HepG2 (cell line): ENCODE measurements around the gene TRPC1. TPM values are rescaled to one million over a fixed set of nuclear protein-coding genes. Genes with fewer than 3 reads are reported as not detected.

Experiments used
- ATAC-seq: fragments of 200-7000 bp; cut with Tn5 transposase; 3 replicates; pipeline ENCODE4 v1.9.1; 2020; ENCODE audit warnings: mild to moderate bottlenecking, moderate library complexity
- BruUV-seq: library from RNA; stranded (reverse); fragments of 400-500 nt; replicated peaks from 2 replicates; lab custom pipeline; 2021; lab: Mats Ljungman, UMichigan
- CTCF ChIA-PET: fragments of 300-600 bp; formaldehyde crosslinking; extraction: SDS; loops from one replicate; lab custom pipeline; 2021; ENCODE audit warnings: low total read pairs, inconsistent platforms, low intra/inter-chr PET ratio; lab: Yijun Ruan, JAX
- POLR2A ChIA-PET: fragments of 350-600 bp; sonication (Branson Sonifier 250); formaldehyde crosslinking; loops from one replicate; lab custom pipeline; 2020; ENCODE audit warnings: antibody characterized with exemption, inconsistent platforms; lab: Yijun Ruan, JAX
- DNase-seq: peaks from one replicate; pipeline ENCODE4 v3.0.0-alpha.2; 2015; ENCODE audit warnings: low spot score
- FAIRE-seq: peaks from 3 replicates; lab custom pipeline; 2011; peaks lifted over from hg19 to GRCh38; lab: Jason Lieb, UNC
- H2AFZ ChIP-seq: one replicate; pipeline ENCODE4 v1.6.1; 2011; ENCODE audit warnings: low read length, inconsistent platforms
- H3K27ac ChIP-seq: fragments of 300-600 bp; 3 replicates; pipeline ENCODE4 v1.8.0; 2011; ENCODE audit warnings: mixed run types, mild to moderate bottlenecking, mixed read lengths, low read length, inconsistent platforms; ENCODE audit not compliant: insufficient read depth; ENCODE audit errors: extremely low read length
- H3K27me3 ChIP-seq, 2 experiments: fragments of 200-600 bp in 1 of 2; 2 replicates in 1 of 2; 3 replicates in 1 of 2; pipeline versions ENCODE4 v1.6.0 to v1.8.0; 2011; ENCODE audit warnings: low read length in 2 of 2, mild to moderate bottlenecking in 2 of 2, moderate library complexity in 2 of 2, inconsistent platforms in 1 of 2; ENCODE audit not compliant: insufficient read depth in 2 of 2, control insufficient read depth in 1 of 2
- H3K36me3 ChIP-seq, 2 experiments: fragments of 200-600 bp in 1 of 2; replicated peaks in 1 of 2; 2 replicates in 1 of 2; 3 replicates in 1 of 2; pipeline versions ENCODE4 v1.5.1 to v1.8.0; 2011; ENCODE audit warnings: low read length in 2 of 2, inconsistent platforms in 1 of 2; ENCODE audit not compliant: insufficient read depth in 2 of 2, control insufficient read depth in 1 of 2
- H3K4me1 ChIP-seq: 2 replicates; pipeline ENCODE4 v1.5.1; 2012; ENCODE audit warnings: low read length, inconsistent platforms; ENCODE audit not compliant: insufficient read depth
- H3K4me2 ChIP-seq: 2 replicates; pipeline ENCODE4 v1.6.0; 2011; ENCODE audit warnings: low read depth, low read length, inconsistent platforms
- H3K4me3 ChIP-seq, 3 experiments: fragments of 200-600 bp in 1 of 3; sonication (generic), shearing (Covaris generic) in 1 of 3; replicated peaks in 1 of 3; 2 replicates each; pipeline ENCODE4 v1.5.1; 2011 to 2016; ENCODE audit warnings: low read length in 3 of 3, inconsistent platforms in 2 of 3, low read depth in 2 of 3, mild to moderate bottlenecking in 2 of 3, control low read depth in 1 of 3, mixed read lengths in 1 of 3; ENCODE audit not compliant: insufficient read depth in 1 of 3
- H3K79me2 ChIP-seq: one replicate; pipeline ENCODE4 v1.6.1; 2011; ENCODE audit warnings: low read length, inconsistent platforms; ENCODE audit not compliant: insufficient read depth
- H3K9ac ChIP-seq: 2 replicates; pipeline ENCODE4 v1.6.0; 2011; ENCODE audit warnings: mild to moderate bottlenecking, low read depth, low read length, inconsistent platforms; ENCODE audit not compliant: insufficient read depth
- H3K9me3 ChIP-seq: 2 replicates; pipeline ENCODE4 v1.5.1; 2012; ENCODE audit warnings: mild to moderate bottlenecking, low read length
- H4K20me1 ChIP-seq: 2 replicates; pipeline ENCODE4 v1.6.0; 2011; ENCODE audit warnings: inconsistent platforms, mild to moderate bottlenecking, low read length, moderate library complexity; ENCODE audit not compliant: insufficient read depth
- MEIS2 ChIP-seq: sonication (generic); formaldehyde crosslinking; IDR thresholded peaks from 2 replicates; pipeline ENCODE4 v1.9.0; 2021; ENCODE audit warnings: mild to moderate bottlenecking, missing genetic modification reagents
- PPARG ChIP-seq: conservative IDR thresholded peaks from 2 replicates; pipeline ENCODE4 v1.6.1; 2016; ENCODE audit warnings: missing biosample characterization, missing genetic modification reagents
- RBM39 ChIP-seq: fragments of 200-400 bp; formaldehyde crosslinking; IDR thresholded peaks from one replicate; pipeline ENCODE4 v1.6.1; 2018; ENCODE audit warnings: antibody characterized with exemption, mild to moderate bottlenecking, low read depth, low read length; ENCODE audit not compliant: poor library complexity, severe bottlenecking
- RNF2 ChIP-seq: fragments of 450-650 bp; conservative IDR thresholded peaks from 2 replicates; pipeline ENCODE4 v1.6.1; 2016; ENCODE audit warnings: low read depth
- SOX5 ChIP-seq: IDR thresholded peaks from 2 replicates; pipeline ENCODE4 v1.6.1; 2016; ENCODE audit warnings: borderline replicate concordance
- SP4 ChIP-seq: sonication (generic); formaldehyde crosslinking; IDR thresholded peaks from 2 replicates; pipeline ENCODE4 v1.8.1; 2023; ENCODE audit warnings: mild to moderate bottlenecking, missing genetic modification reagents
- STAG1 ChIP-seq: sonication (generic); formaldehyde crosslinking; IDR thresholded peaks from 2 replicates; pipeline ENCODE4 v1.4.0; 2020; ENCODE audit warnings: missing genetic modification reagents
- ZBTB3 ChIP-seq: sonication (generic); formaldehyde crosslinking; IDR thresholded peaks from 2 replicates; pipeline ENCODE4 v1.4.0; 2020; ENCODE audit warnings: low read depth, mild to moderate bottlenecking, moderate library complexity, missing genetic modification reagents, borderline replicate concordance
- ZFP1 ChIP-seq: IDR thresholded peaks from 2 replicates; pipeline ENCODE4 v1.6.1; 2016
- ZNF329 ChIP-seq: sonication (generic); formaldehyde crosslinking; IDR thresholded peaks from 2 replicates; pipeline ENCODE4 v1.9.0; 2021; ENCODE audit warnings: low read depth, mild to moderate bottlenecking, missing genetic modification reagents
- ZNF33A ChIP-seq: sonication (generic); formaldehyde crosslinking; IDR thresholded peaks from 2 replicates; pipeline ENCODE4 v1.5.1; 2020; ENCODE audit warnings: missing genetic modification reagents, mild to moderate bottlenecking, moderate library complexity, borderline replicate concordance
- ZNF572 ChIP-seq: sonication (generic); formaldehyde crosslinking; IDR thresholded peaks from 2 replicates; pipeline ENCODE4 v1.5.1; 2020; ENCODE audit warnings: mild to moderate bottlenecking, missing genetic modification reagents
- ZNF83 ChIP-seq: sonication (generic); formaldehyde crosslinking; IDR thresholded peaks from 2 replicates; pipeline ENCODE4 v1.4.0; 2020; ENCODE audit warnings: missing genetic modification reagents, mild to moderate bottlenecking, borderline replicate concordance
- ZSCAN21 ChIP-seq: sonication (generic); formaldehyde crosslinking; IDR thresholded peaks from 2 replicates; pipeline ENCODE4 v1.8.0; 2022; ENCODE audit warnings: mild to moderate bottlenecking, missing genetic modification reagents, moderate library complexity, borderline replicate concordance
- WGBS: methylation state at CpG from one replicate; pipeline ENCODE4 v1.1.6; 2017; ENCODE audit warnings: low lambda C conversion rate; 5-methylcytosine and 5-hydroxymethylcytosine counted together
- in situ Hi-C: cut with HindIII; loops from 2 replicates; pipeline ENCODE4 v1.10.0; 2017; ENCODE audit warnings: low pct_unique_long_range_greater_than_20kb; ENCODE audit not compliant: extremely low pct_ligation_motif_present
- intact Hi-C: fragments of 100-400 bp; cut with micrococcal nuclease; formaldehyde crosslinking; loops from one replicate; pipeline ENCODE4 v1.10.0; 2022; ENCODE audit not compliant: unreplicated experiment
- polyA plus RNA-seq, 8 experiments: library from polyadenylated mRNA; depleted of rRNA in 3 of 8; stranded (reverse) in 7 of 8; unstranded in 1 of 8; fragments of >200 nt; fragmentation: Illumina TruSeq in 4 of 8; extraction: Trizol in 4 of 8; gene quantifications; 2 replicates each; pipeline versions ENCODE4 v1.2.1 to v1.2.3, GENCODE V29; 2011 to 2016; ENCODE audit warnings: low read depth in 4 of 8, missing spikeins in 1 of 8, mixed read lengths in 1 of 8; ENCODE audit not compliant: insufficient read depth in 1 of 8
- total RNA-seq, 5 experiments: library from RNA; depleted of rRNA; stranded (reverse); fragments of >200 nt; fragmentation: Illumina TruSeq; extraction: Trizol; gene quantifications; 2 replicates each; pipeline ENCODE4 v1.2.3, GENCODE V29; 2016; ENCODE audit warnings: low read depth in 1 of 5
- TF ChIP-seq, protein P1 (sequence below), 2 experiments: IDR thresholded peaks; 2 replicates each; pipeline ENCODE4 v1.6.1; 2011 to 2012; ENCODE audit warnings: low read length in 2 of 2, borderline replicate concordance in 1 of 2, low read depth in 1 of 2, mild to moderate bottlenecking in 1 of 2, moderate library complexity in 1 of 2
- TF ChIP-seq, protein P2 (sequence below): sonication (generic); formaldehyde crosslinking; IDR thresholded peaks from 2 replicates; pipeline ENCODE4 v1.5.0; 2020; ENCODE audit warnings: missing genetic modification reagents, mild to moderate bottlenecking, borderline replicate concordance
- TF ChIP-seq, protein P3 (sequence below): sonication (generic); formaldehyde crosslinking; IDR thresholded peaks from 2 replicates; pipeline ENCODE4 v1.8.1; 2023; ENCODE audit warnings: missing genetic modification reagents, inconsistent platforms, borderline replicate concordance
- TF ChIP-seq, protein P4 (sequence below): sonication (generic); formaldehyde crosslinking; IDR thresholded peaks from 2 replicates; pipeline ENCODE4 v1.4.0; 2020; ENCODE audit warnings: mild to moderate bottlenecking, missing genetic modification reagents, borderline replicate concordance

The TRPC1 gene
- total and polyA plus RNA-seq, 2 of the 13 experiments (the other 11 are each of a cell fraction or from before 2014, with no cell fraction given), result 10.8 to 13.1 TPM

DNA sequence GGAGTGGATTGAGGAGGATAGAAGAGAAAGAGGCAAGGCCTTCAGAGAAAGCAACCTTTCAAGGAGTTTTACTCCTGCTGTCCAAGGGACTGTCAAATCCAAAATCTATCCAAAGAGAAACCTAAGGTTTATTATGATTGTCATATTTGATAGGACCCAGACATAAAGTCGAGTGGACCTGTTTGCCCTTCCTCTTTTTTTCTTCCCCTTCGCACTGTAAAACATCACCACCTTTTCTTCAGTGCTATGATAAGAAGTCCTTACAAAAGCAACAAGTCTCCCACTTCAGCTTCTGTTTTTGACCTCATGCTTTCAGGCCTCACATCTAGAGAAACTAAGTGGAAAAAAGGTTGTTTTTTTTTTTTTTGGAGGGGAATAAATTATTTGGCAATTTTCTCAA, 73.0 kb downstream of the TRPC1 start:
- H3K4me1 ChIP-seq, result no peaks in the 10 kb centered on the region
- no TSS peak for BruUV-seq
- no peak for ATAC-seq
- no peaks in the 10 kb centered on the region for H3K9me3 ChIP-seq
- H3K4me3 ChIP-seq, result no peak overlapping the region
- CTCF ChIA-PET, result no interaction called here
- no peak overlapping the region for H3K27ac ChIP-seq
- FAIRE-seq, result no peak
- WGBS, result 69% methylated on average over 2 of the region's 2 CpGs
- no peak overlapping the region for H3K9ac ChIP-seq
- H3K79me2 ChIP-seq, result no peaks in the 10 kb centered on the region
- H4K20me1 ChIP-seq, result no peaks in the 10 kb centered on the region
- POLR2A ChIA-PET, result no interaction called here
- intact Hi-C loops (no loop called here), in situ Hi-C loops (no loop called here)
- H2AFZ ChIP-seq, result no peak overlapping the region
- H3K27me3 ChIP-seq, result no peaks in the 10 kb centered on the region
- DNase-seq, result no peak
- no peaks in the 10 kb centered on the region for H3K36me3 ChIP-seq
- TF ChIP-seq ZBTB3 (CRISPR knock-in tag) (no peak), PPARG (no peak), ZNF329 (CRISPR knock-in tag) (no peak), STAG1 (CRISPR knock-in tag) (no peak), ZNF83 (CRISPR knock-in tag) (no peak), ZNF33A (CRISPR knock-in tag) (no peak), ZFP1 (CRISPR knock-in tag) (no peak), MEIS2 (CRISPR knock-in tag) (no peak), RNF2 (no peak), SOX5 (CRISPR knock-in tag) (no peak), RBM39 (no peak), ZNF572 (CRISPR knock-in tag) (no peak), ZSCAN21 (CRISPR knock-in tag) (no peak), SP4 (no peak)
- TF ChIP-seq, protein P1, sequence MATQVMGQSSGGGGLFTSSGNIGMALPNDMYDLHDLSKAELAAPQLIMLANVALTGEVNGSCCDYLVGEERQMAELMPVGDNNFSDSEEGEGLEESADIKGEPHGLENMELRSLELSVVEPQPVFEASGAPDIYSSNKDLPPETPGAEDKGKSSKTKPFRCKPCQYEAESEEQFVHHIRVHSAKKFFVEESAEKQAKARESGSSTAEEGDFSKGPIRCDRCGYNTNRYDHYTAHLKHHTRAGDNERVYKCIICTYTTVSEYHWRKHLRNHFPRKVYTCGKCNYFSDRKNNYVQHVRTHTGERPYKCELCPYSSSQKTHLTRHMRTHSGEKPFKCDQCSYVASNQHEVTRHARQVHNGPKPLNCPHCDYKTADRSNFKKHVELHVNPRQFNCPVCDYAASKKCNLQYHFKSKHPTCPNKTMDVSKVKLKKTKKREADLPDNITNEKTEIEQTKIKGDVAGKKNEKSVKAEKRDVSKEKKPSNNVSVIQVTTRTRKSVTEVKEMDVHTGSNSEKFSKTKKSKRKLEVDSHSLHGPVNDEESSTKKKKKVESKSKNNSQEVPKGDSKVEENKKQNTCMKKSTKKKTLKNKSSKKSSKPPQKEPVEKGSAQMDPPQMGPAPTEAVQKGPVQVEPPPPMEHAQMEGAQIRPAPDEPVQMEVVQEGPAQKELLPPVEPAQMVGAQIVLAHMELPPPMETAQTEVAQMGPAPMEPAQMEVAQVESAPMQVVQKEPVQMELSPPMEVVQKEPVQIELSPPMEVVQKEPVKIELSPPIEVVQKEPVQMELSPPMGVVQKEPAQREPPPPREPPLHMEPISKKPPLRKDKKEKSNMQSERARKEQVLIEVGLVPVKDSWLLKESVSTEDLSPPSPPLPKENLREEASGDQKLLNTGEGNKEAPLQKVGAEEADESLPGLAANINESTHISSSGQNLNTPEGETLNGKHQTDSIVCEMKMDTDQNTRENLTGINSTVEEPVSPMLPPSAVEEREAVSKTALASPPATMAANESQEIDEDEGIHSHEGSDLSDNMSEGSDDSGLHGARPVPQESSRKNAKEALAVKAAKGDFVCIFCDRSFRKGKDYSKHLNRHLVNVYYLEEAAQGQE (IDR thresholded peaks at IDR 0.05; ENCODE audit: borderline replicate concordance in 1 of 2, low read depth in 1 of 2, low read length in 2 of 2), result no peak
- TF ChIP-seq, protein P2, sequence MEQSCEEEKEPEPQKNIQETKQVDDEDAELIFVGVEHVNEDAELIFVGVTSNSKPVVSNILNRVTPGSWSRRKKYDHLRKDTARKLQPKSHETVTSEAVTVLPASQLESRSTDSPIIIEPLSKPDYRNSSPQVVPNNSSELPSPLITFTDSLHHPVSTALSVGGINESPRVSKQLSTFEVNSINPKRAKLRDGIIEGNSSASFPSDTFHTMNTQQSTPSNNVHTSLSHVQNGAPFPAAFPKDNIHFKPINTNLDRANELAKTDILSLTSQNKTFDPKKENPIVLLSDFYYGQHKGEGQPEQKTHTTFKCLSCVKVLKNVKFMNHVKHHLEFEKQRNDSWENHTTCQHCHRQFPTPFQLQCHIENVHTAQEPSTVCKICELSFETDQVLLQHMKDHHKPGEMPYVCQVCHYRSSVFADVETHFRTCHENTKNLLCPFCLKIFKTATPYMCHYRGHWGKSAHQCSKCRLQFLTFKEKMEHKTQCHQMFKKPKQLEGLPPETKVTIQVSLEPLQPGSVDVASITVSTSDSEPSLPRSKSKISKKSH (CRISPR knock-in tag), result no peak
- TF ChIP-seq, protein P3, sequence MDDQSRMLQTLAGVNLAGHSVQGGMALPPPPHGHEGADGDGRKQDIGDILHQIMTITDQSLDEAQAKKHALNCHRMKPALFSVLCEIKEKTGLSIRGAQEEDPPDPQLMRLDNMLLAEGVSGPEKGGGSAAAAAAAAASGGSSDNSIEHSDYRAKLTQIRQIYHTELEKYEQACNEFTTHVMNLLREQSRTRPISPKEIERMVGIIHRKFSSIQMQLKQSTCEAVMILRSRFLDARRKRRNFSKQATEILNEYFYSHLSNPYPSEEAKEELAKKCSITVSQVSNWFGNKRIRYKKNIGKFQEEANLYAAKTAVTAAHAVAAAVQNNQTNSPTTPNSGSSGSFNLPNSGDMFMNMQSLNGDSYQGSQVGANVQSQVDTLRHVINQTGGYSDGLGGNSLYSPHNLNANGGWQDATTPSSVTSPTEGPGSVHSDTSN (CRISPR knock-in tag), result no peak
- TF ChIP-seq, protein P4, sequence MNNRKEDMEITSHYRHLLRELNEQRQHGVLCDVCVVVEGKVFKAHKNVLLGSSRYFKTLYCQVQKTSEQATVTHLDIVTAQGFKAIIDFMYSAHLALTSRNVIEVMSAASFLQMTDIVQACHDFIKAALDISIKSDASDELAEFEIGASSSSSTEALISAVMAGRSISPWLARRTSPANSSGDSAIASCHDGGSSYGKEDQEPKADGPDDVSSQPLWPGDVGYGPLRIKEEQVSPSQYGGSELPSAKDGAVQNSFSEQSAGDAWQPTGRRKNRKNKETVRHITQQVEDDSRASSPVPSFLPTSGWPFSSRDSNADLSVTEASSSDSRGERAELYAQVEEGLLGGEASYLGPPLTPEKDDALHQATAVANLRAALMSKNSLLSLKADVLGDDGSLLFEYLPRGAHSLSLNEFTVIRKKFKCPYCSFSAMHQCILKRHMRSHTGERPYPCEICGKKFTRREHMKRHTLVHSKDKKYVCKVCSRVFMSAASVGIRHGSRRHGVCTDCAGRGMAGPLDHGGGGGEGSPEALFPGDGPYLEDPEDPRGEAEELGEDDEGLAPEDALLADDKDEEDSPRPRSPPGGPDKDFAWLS (CRISPR knock-in tag), result no peak
- no peak overlapping the region for H3K4me2 ChIP-seq
